ENCODE results near the gene SLC35F6. TPM values are rescaled to one million over a fixed set of nuclear protein-coding genes. Genes with fewer than 3 reads are reported as not detected.
"Not testable (repeated sequence)": the region's sequence is repeated elsewhere in the genome, so short reads cannot be mapped to it uniquely, and the experiment has no call there.

The SLC35F6 gene
- total RNA-seq, 2 experiments from 2014 or later: 8.3 to 10.3 TPM

GRCh38 chr2:26752656-26753055 is 11.4 kb upstream of the SLC35F6 start:
- POLR2A ChIA-PET: no interaction called here
- CTCF ChIA-PET: no interaction called here

- POLR2A ChIA-PET: interaction anchor here (0.7 kb wide), 1 partner anchor 15 kb away, joined by 3 read pairs; no protein-coding TSS in a partner anchor
- CTCF ChIA-PET: no interaction called here
These were observed 9.5 kb upstream of the SLC35F6 start for GRCh38 chr2:26754539-26754938.

- ChIA-PET CTCF (no interaction called here), POLR2A (interaction anchor here (0.7 kb wide), 1 partner anchor 15 kb away, joined by 3 read pairs; no protein-coding TSS in a partner anchor)
These were observed 9.0 kb upstream of the SLC35F6 start for GRCh38 chr2:26754972-26755670.

- POLR2A ChIA-PET: no interaction called here
- CTCF ChIA-PET: no interaction called here
These were observed 7.7 kb upstream of the SLC35F6 start for GRCh38 chr2:26756337-26756736.

GRCh38 chr2:26757873-26758789 is 6.0 kb upstream of the SLC35F6 start:
- ChIA-PET CTCF (interaction anchor here (1.2 kb wide), 1 partner anchor 12 kb away, joined by 3 read pairs; no protein-coding TSS in a partner anchor), POLR2A (no interaction called here)

GRCh38 chr2:26758790-26759321 is 5.2 kb upstream of the SLC35F6 start:
- POLR2A ChIA-PET: no interaction called here
- CTCF ChIA-PET: no interaction called here

GRCh38 chr2:26759845-26760244 is 4.2 kb upstream of the SLC35F6 start:
- CTCF ChIA-PET: no interaction called here
- POLR2A ChIA-PET: no interaction called here

GRCh38 chr2:26760991-26761390 is 3.1 kb upstream of the SLC35F6 start:
- CTCF ChIA-PET, POLR2A ChIA-PET: not testable (repeated sequence)

- ChIA-PET POLR2A (interaction anchor here (0.7 kb wide), 1 partner anchor 49 kb away, joined by 3 read pairs; no protein-coding TSS in a partner anchor), CTCF (interaction anchor here (1.1 kb wide), 1 partner anchor 19 kb away, joined by 3 read pairs; no protein-coding TSS in a partner anchor)
These were observed 1.1 kb upstream of the SLC35F6 start for GRCh38 chr2:26763019-26763418.

GRCh38 chr2:26764906-26765305 is 822 bp downstream of the SLC35F6 start:
- ChIA-PET POLR2A (no interaction called here), CTCF (interaction anchor here (1.3 kb wide), 1 partner anchor 178 kb away, joined by 3 read pairs; no protein-coding TSS in a partner anchor)

- ChIA-PET CTCF (interaction anchor here (1.3 kb wide), 1 partner anchor 177 kb away, joined by 3 read pairs; no protein-coding TSS in a partner anchor), POLR2A (no interaction called here)
These were observed 1.6 kb downstream of the SLC35F6 start for GRCh38 chr2:26765475-26766200.

- ChIA-PET CTCF (no interaction called here), POLR2A (no interaction called here)
These were observed 3.0 kb downstream of the SLC35F6 start for GRCh38 chr2:26767129-26767528.

GRCh38 chr2:26767894-26768487 is 3.9 kb downstream of the SLC35F6 start:
- ChIA-PET CTCF (interaction anchor here (0.6 kb wide), 1 partner anchor 153 kb away, joined by 3 read pairs; no protein-coding TSS in a partner anchor), POLR2A (no interaction called here)

- CTCF ChIA-PET: interaction anchor here (0.6 to 0.9 kb wide), 2 partner anchors 17 to 152 kb away, joined by 3 read pairs; partner anchors contain the start of gene CENPA
- POLR2A ChIA-PET: interaction anchor here (0.7 kb wide), 1 partner anchor 21 kb away, joined by 9 read pairs; no protein-coding TSS in a partner anchor
These were observed 4.6 kb downstream of the SLC35F6 start for GRCh38 chr2:26768759-26769088.

- ChIA-PET POLR2A (interaction anchor here (0.7 kb wide), 1 partner anchor 21 kb away, joined by 9 read pairs; no protein-coding TSS in a partner anchor), CTCF (interaction anchor here (0.9 kb wide), 1 partner anchor 17 kb away, joined by 3 read pairs; the partner anchor contains the start of gene CENPA)
These were observed 5.1 kb downstream of the SLC35F6 start for GRCh38 chr2:26769089-26769761.

GRCh38 chr2:26770986-26771586 is 7.0 kb downstream of the SLC35F6 start:
- ChIA-PET CTCF (no interaction called here), POLR2A (no interaction called here)

GRCh38 chr2:26772064-26773001 is 8.2 kb downstream of the SLC35F6 start:
- ChIA-PET CTCF (no interaction called here), POLR2A (no interaction called here)
